GM19193 (cell line): ENCODE results near the gene CXCL1.

ENCODE experiments used
- POLR2A ChIP-seq: IDR thresholded peaks from 4 replicates; pipeline ENCODE4 v1.6.1; 2011; ENCODE audit not compliant: insufficient read depth, insufficient read length; ENCODE audit errors: extremely low read depth

CXCL1 gene

GRCh38 chr4:73864365-73864764 is 4.8 kb upstream of the CXCL1 start:
- TF ChIP-seq POLR2A, result no peak

GRCh38 chr4:73864961-73865360 is 4.2 kb upstream of the CXCL1 start:
- no peak for TF ChIP-seq POLR2A

DNA sequence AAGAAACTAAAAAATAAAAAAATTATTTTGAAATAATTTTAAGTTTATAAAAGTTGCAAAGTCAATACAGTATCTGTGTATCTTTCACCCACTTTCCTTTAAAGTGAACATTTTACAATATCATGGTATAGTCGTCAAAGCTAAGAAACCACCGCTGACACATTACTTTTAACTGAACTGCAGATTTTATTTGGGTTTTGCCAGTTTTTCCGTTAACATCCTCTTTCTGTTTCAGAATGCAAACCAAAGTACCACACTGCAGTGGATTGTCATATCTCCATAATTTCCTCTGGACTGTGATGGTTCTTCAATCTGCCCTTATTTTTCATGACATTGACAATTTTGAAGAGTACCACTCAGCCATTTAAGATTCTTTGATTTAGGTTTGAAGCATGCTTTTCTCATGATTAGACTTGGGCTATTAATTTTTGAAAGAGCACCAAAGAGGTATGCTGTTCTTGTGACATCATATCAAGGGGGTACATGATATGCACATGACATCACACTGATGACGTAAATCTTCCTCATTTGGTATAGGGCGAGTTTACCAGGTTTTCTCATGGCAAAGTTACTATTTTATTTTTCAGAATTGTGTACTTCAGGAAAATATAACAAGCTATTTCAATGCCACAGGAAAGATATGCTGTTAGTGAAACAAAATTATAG is 3.6 kb upstream of the CXCL1 start:
- no peak for TF ChIP-seq POLR2A

- TF ChIP-seq POLR2A, result no peak
These were observed 2.9 kb upstream of the CXCL1 start for GRCh38 chr4:73866246-73866645.

- TF ChIP-seq POLR2A, result no peak
These were observed 1.4 kb upstream of the CXCL1 start for GRCh38 chr4:73867783-73868182.

DNA sequence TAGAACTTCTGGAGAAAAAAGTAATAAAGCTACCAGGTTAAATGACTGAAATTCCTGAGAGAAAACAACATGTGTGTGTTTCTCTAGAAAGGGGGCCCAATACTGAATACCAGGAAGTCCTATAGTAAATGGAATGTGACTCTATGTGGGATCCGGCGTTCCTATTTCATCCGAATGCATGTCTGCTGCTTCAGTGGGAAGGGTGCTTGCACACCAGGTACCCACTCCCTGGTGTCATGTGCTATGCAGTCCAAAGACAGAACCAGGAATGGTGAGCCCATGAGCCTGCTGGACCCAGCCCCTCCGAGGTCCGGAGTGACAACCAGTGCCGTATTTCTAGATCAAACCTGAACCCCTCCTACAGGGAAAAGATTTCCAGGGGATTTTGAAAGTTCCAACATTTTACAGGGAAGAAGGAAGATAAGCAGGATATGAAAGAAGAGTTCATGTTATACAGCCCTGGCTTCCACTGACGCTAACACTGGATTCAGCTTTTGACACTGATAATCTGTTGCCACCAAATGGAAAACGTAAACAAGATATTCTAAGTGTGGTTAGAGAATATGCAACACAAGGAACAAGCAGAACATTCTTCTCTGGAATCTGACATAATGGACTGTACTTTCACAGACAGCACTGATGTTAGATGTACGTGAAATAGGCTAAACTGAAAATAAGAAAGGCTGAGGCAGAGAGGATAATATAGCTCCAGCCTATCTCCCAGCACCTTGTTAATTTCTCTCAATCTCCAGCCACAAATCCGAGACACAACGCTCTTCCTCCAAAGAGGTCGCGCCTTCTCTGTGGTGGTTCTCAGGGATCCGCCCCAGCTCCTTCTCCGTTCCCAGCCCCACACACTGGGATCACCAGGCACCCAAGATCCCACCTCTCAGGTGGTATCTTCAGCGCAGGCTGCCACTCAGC is 725 bp upstream of the CXCL1 start:
- TF ChIP-seq POLR2A, result no peak

GRCh38 chr4:73870260-73870659 is 1.1 kb downstream of the CXCL1 start:
- TF ChIP-seq POLR2A, result no peak

- no peak for TF ChIP-seq POLR2A
These were observed 1.6 kb downstream of the CXCL1 start for GRCh38 chr4:73870768-73871167.

DNA sequence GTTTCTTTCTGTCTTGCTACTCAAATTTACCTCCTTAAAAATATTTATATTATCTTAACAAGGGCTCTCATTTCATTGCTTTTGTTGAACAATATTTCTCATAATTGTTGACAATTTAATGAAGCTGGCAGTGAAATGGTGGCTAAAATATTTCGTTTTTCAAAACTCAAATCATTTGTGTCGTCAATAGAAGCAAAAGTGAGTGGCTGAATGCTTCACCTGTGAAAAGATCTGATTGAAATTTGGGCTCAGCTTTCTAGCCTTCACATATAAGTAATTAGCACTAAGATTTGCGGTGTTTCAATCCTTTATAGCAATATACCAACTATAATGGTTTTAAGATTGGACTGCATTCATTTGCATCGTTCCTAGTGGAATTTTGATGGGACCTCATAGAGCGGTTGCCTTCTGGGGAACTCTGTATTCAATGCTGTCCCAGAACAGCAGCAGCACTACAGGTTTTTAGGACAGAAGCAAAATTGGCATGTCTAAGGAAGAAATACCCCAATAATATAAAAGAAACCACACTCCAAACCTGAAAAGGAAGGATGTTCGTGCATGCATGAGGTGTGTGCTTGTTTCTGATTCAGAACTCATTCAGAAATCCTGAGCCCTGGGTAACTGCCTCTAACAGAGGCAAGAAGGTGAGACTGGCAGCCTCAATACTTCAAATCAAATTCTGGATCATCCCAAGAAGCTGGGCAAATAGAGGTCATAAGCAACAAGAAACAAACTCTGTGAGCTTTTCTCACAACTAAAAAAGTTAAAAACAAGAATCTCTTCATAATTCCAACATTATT is 2.5 kb downstream of the CXCL1 start:
- no peak for TF ChIP-seq POLR2A

DNA sequence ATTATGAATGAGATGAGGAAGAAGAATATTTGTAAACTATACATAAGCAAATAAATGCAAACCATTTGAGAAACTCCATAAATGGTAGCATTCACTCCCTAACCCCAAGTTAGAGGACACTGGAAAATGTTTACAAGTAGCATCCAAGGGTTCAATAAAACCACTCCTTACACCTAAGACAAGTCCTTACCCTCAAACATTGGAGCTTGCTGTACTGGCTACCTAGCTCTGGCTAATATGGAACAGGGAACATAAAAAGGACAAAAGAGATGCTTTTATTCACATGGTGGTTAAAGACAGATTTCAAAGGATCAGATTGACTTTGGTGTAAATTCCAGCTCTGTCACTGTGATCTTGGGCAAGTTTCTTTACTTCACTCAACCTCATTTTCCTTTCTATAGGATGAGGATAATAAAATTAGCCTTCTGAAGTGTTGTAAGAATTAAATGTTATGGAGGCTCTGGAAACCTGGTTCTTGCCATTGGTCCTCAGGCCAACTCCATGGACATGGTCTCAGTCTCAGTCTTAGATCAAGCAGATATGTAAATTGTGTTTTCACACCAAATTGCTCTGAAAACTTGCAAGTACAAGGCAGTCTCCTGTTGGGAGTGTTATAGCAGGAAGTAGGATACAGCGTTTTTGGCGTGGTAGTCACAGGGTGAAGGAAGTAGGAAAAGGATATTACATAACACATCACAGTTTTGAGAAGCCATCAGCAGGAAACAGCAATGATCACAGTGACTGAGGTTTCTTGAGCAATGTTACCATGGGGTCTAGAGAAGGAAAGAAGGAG is 3.3 kb downstream of the CXCL1 start:
- no peak for TF ChIP-seq POLR2A

- no peak for TF ChIP-seq POLR2A
These were observed 5.2 kb downstream of the CXCL1 start for GRCh38 chr4:73874386-73874785.

DNA sequence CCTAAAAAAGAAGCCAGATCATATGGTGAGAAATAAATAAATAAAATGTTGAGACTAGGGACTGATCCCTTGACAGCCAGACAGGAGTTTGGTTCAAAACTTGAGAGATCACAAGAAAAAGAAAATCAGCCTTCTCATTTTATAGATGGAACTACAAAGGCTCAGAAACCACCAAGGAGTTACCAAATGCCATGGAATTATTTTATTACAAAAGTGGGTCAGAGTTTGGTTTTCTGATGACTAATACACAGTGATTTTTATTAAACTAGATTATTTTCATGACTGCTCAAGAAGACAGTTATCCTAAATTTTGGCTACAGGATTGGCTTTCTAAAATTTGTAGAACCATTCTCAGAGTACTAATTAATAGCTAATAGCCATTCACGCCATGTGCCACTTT is 6.2 kb downstream of the CXCL1 start:
- no peak for TF ChIP-seq POLR2A

GRCh38 chr4:73883306-73883705 is 14.1 kb downstream of the CXCL1 start:
- no peak for TF ChIP-seq POLR2A

DNA sequence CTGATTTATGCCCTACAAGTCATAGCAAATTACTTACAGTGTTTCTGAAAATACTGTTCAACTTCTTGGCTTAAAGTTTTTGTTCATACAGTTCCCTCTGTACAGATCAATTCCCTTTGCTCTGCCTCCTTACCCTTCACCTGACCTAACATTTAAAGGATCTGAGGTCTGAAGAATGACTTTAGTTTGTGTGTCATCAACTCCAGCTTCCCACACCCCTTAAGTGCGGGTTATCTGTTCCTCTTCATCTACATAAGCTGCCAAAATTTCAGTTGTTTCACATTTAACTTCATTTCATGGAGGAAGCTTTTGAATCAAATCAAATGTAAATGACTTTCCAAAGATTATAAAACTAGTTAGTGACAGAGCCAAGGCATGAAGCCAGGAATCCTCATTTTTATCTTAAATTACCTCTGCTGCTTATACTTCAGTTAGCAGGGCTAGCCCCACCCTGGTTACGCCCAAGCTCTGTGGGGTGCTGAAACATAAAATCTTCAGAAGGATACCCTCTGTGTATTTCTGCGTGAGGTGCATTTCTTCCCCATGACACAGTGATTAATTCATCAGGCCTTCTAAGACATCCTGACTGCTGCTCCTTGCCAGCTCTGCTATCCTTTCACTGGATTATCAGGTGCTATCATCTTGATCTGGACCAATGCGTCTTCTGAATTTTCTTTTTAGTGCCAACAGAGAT is 16.5 kb downstream of the CXCL1 start:
- TF ChIP-seq POLR2A, result no peak
